ENCODE measurements around the gene EFNA5.
"Not testable (repeated sequence)": the region's sequence is repeated elsewhere in the genome, so short reads cannot be mapped to it uniquely, and the experiment has no call there.

The EFNA5 gene

GRCh38 chr5:107457881-107458280, 212.9 kb downstream of the EFNA5 start:
- DNase-seq (ENCODE audit: low read depth), result no peak

- no peak for DNase-seq (ENCODE audit: low read depth)
Observed at GRCh38 chr5:107457138-107457537, 213.6 kb downstream of the EFNA5 start.

- DNase-seq (ENCODE audit: low read depth), result no peak
Observed at GRCh38 chr5:107456281-107456715, 214.4 kb downstream of the EFNA5 start.

GRCh38 chr5:107455111-107455544, 215.6 kb downstream of the EFNA5 start:
- DNase-seq (ENCODE audit: low read depth), result no peak

- not testable (repeated sequence) for DNase-seq (ENCODE audit: low read depth)
Observed at GRCh38 chr5:107451827-107452226, 218.9 kb downstream of the EFNA5 start.

GRCh38 chr5:107451028-107451427, 219.7 kb downstream of the EFNA5 start:
- no peak for DNase-seq (ENCODE audit: low read depth)

- DNase-seq (ENCODE audit: low read depth), result no peak
Observed at GRCh38 chr5:107450531-107450930, 220.2 kb downstream of the EFNA5 start.

- no peak for DNase-seq (ENCODE audit: low read depth)
Observed at GRCh38 chr5:107449369-107449768, 221.4 kb downstream of the EFNA5 start.

- DNase-seq (ENCODE audit: low read depth), result no peak
Observed at GRCh38 chr5:107447587-107447986, 223.2 kb downstream of the EFNA5 start.

- no peak for DNase-seq (ENCODE audit: low read depth)
Observed at GRCh38 chr5:107446972-107447371, 223.8 kb downstream of the EFNA5 start.

- no peak for DNase-seq (ENCODE audit: low read depth)
Observed at GRCh38 chr5:107444300-107444699, 226.4 kb downstream of the EFNA5 start.

GRCh38 chr5:107443897-107444296, 226.8 kb downstream of the EFNA5 start:
- no peak for DNase-seq (ENCODE audit: low read depth)

- no peak for DNase-seq (ENCODE audit: low read depth)
Observed at GRCh38 chr5:107442452-107442851, 228.3 kb downstream of the EFNA5 start.

- no peak for DNase-seq (ENCODE audit: low read depth)
Observed at GRCh38 chr5:107439832-107440231, 230.9 kb downstream of the EFNA5 start.

- DNase-seq (ENCODE audit: low read depth), result no peak
Observed at GRCh38 chr5:107437986-107438510, 232.7 kb downstream of the EFNA5 start.

- DNase-seq (ENCODE audit: low read depth), result no peak
Observed at GRCh38 chr5:107437154-107437553, 233.6 kb downstream of the EFNA5 start.

- DNase-seq (ENCODE audit: low read depth), result no peak
Observed at GRCh38 chr5:107436201-107436600, 234.5 kb downstream of the EFNA5 start.

GRCh38 chr5:107435061-107435460, 235.7 kb downstream of the EFNA5 start:
- DNase-seq (ENCODE audit: low read depth), result no peak

GRCh38 chr5:107433646-107434045, 237.1 kb downstream of the EFNA5 start:
- not testable (repeated sequence) for DNase-seq (ENCODE audit: low read depth)

GRCh38 chr5:107431998-107432397, 238.7 kb downstream of the EFNA5 start:
- no peak for DNase-seq (ENCODE audit: low read depth)

- no peak for DNase-seq (ENCODE audit: low read depth)
Observed at GRCh38 chr5:107431536-107431935, 239.2 kb downstream of the EFNA5 start.

GRCh38 chr5:107430071-107430625, 240.6 kb downstream of the EFNA5 start:
- no peak for DNase-seq (ENCODE audit: low read depth)

GRCh38 chr5:107428303-107428813, 242.4 kb downstream of the EFNA5 start:
- DNase-seq (ENCODE audit: low read depth), result no peak

- DNase-seq (ENCODE audit: low read depth), result no peak
Observed at GRCh38 chr5:107426872-107427271, 243.9 kb downstream of the EFNA5 start.

Measured in CMK (cell line).